GM12875 (cell line): ENCODE data around the gene STAMBPL1.

ENCODE experiments used
- H3K4me3 ChIP-seq: one replicate; pipeline ENCODE4 v1.5.1; 2011; ENCODE audit warnings: low read depth, low read length, control low read depth
- CTCF ChIP-seq: IDR thresholded peaks from 2 replicates; pipeline ENCODE4 v1.5.1; 2011; ENCODE audit warnings: low read depth, mild to moderate bottlenecking, control low read depth, inconsistent platforms, low read length, moderate library complexity, borderline replicate concordance; ENCODE audit not compliant: insufficient read depth

STAMBPL1 gene

GRCh38 chr10:88954458-88955083 is 74.5 kb downstream of the STAMBPL1 start:
- no peak for TF ChIP-seq CTCF
- no peak overlapping the region for H3K4me3 ChIP-seq

DNA sequence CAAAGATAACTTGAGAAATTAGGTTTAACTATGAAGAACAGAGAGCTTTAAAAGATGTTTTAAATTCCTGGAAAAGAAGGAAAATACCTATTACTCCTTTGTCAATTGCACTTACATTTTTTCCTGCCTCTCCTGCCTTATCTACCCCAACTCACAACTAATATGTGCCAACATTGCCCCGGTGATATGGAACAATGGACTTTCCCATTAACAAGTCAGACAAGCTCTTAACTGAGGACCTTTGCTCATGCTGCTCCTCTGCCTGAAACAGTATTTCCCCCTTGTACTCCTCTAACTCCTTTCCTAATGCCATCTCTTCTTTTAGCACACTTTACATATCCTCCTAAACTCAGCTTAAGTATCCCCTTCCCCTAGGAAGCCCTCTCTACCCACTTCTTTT is 77.3 kb downstream of the STAMBPL1 start:
- no peak for TF ChIP-seq CTCF

DNA sequence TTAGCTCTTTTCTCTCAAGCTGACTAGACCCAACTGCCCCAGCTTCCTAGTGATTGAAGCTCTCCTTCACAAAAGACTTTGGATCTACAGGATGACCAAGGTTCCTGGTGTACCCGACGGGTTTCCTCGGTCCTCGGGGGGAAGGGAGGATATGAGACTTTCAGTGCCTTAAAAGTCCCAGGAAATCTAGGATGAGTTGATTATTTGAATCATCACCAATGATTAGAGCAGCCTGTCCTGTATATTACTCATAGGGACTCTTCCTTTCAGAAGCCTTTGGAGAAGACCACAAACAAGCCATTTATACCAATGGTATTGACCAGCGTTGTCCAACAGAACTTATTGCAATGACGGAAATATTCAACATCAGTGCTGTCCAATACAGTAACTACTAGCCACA is 78.7 kb downstream of the STAMBPL1 start:
- H3K4me3 ChIP-seq: no peak overlapping the region
- no peak for TF ChIP-seq CTCF

More for the DNA sequence above, 77.3 kb downstream of the STAMBPL1 start:
- no peak overlapping the region for H3K4me3 ChIP-seq

DNA sequence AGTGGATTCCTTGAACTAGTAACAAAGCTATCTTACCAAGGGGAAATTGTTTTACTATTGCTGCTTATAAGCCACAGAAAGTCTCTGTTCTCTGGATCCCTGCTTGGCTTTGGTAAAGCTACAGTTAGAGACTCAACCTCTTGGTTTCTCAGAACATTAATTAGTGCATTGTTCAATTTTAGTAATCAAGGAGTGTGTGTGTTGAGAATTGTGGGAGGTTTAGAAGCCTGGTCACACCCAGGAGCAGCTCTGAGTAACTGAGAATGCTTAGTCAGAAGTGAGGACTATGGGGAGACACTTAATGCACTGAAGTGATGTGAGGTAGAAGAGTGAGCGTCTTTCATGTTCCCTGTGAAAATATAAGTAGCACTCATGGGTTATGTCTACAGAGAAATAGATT is 80.8 kb downstream of the STAMBPL1 start:
- TF ChIP-seq CTCF: no peak
- no peak overlapping the region for H3K4me3 ChIP-seq

DNA sequence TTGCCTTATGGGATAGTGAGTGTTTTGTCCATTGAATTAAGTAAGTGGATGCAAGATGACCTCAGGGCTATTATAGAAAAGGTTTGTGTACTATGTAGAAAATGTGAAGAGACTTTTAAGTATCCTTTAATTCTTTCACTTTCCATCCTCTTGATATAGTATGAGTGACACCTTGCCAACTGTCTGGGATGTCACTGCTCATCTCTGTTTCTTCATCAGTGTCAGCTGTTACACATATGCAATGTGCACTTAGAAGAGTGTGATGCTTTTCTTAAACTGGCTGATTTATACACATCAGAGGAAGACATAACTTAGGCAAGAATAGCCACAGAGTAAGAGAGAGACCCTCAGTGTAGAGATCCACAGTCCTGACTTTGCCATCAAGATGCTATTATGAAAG is 81.2 kb downstream of the STAMBPL1 start:
- no peak for TF ChIP-seq CTCF
- no peak overlapping the region for H3K4me3 ChIP-seq

GRCh38 chr10:88962336-88962735 is 82.3 kb downstream of the STAMBPL1 start:
- no peak overlapping the region for H3K4me3 ChIP-seq
- no peak for TF ChIP-seq CTCF

- H3K4me3 ChIP-seq: no peak overlapping the region
- TF ChIP-seq CTCF: no peak
These were observed 83.3 kb downstream of the STAMBPL1 start for GRCh38 chr10:88963318-88963717.
